Parathyroid adenoma (tissue), 2 donors: ENCODE data around the gene OSTF1.
A peak's percentile ranks its signal among the peaks of the same experiment; 100 is the strongest.

Experiments
- H2AFZ ChIP-seq: fragments of 300-600 bp; sonication (generic); one replicate; pipeline ENCODE4 v1.7.0; 2017; ENCODE audit warnings: antibody characterized with exemption, mild to moderate bottlenecking
- H3K27ac ChIP-seq: fragments of 300-600 bp; sonication (generic); one replicate; pipeline ENCODE4 v1.7.0; 2017
- H3K27me3 ChIP-seq: fragments of 300-600 bp; sonication (generic); one replicate; pipeline ENCODE4 v1.7.0; 2017; ENCODE audit warnings: low read length; ENCODE audit not compliant: control insufficient read depth, insufficient read depth
- H3K36me3 ChIP-seq: fragments of 300-600 bp; sonication (generic); one replicate; pipeline ENCODE4 v1.7.0; 2017; ENCODE audit warnings: low read length; ENCODE audit not compliant: control insufficient read depth, insufficient read depth
- H3K4me1 ChIP-seq: fragments of 300-600 bp; sonication (generic); one replicate; pipeline ENCODE4 v1.7.0; 2017; ENCODE audit warnings: control low read depth
- H3K4me2 ChIP-seq: fragments of 300-600 bp; sonication (generic); one replicate; pipeline ENCODE4 v1.7.0; 2017; ENCODE audit warnings: low read length
- H3K4me3 ChIP-seq: fragments of 300-600 bp; sonication (generic); one replicate; pipeline ENCODE4 v1.7.0; 2017; ENCODE audit warnings: low read depth, low read length
- H3K79me2 ChIP-seq: fragments of 300-600 bp; sonication (generic); one replicate; pipeline ENCODE4 v1.7.0; 2017; ENCODE audit warnings: control low read depth
- H3K9ac ChIP-seq: fragments of 300-600 bp; sonication (generic); one replicate; pipeline ENCODE4 v1.7.0; 2017; ENCODE audit warnings: mild to moderate bottlenecking
- H3K9me3 ChIP-seq: fragments of 300-600 bp; sonication (generic); one replicate; pipeline ENCODE4 v1.7.0; 2017; ENCODE audit warnings: low read length; ENCODE audit not compliant: control insufficient read depth
- CTCF ChIP-seq: fragments of 300-600 bp; sonication (generic); IDR thresholded peaks from one replicate; pipeline ENCODE4 v1.7.0; 2017; ENCODE audit warnings: antibody characterized with exemption, mild to moderate bottlenecking
- donor health status: primary hyperparathyroidism.

The OSTF1 gene

GRCh38 chr9:75168270-75169178 lies 80.2 kb downstream of the OSTF1 start:
- TF ChIP-seq CTCF: no peak
- no peaks in the 10 kb centered on the region for H3K4me1 ChIP-seq

DNA sequence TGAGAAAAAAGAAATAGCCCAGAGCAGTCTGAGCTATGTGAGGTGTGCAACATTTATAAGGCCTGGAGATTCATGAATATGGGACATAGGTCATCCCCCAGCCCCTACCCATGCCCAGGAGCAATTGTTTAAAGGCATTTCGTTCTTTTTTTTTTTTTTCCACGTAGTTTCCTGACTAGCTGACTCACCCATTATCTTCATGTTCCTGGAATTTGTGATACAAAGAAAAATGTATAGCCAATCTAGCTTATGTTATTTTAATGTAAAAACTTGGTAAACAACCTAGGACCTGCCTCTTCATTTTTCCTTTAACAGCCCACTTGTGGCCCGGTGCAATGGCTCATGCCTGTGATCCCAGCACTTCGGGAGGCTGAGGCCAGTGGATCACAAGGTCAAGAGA lies 81.3 kb downstream of the OSTF1 start:
- no peak overlapping the region for H3K4me3 ChIP-seq
- H3K79me2 ChIP-seq: no peaks in the 10 kb centered on the region
- H3K27ac ChIP-seq: no peak overlapping the region
- H3K36me3 ChIP-seq: no peaks in the 10 kb centered on the region
- no peak overlapping the region for H2AFZ ChIP-seq
- H3K9me3 ChIP-seq: no peaks in the 10 kb centered on the region
- H3K4me1 ChIP-seq: no peaks in the 10 kb centered on the region
- H3K9ac ChIP-seq: no peak overlapping the region
- H3K27me3 ChIP-seq: no peaks in the 10 kb centered on the region
- H3K4me2 ChIP-seq: no peak overlapping the region
- no peak for TF ChIP-seq CTCF

More at GRCh38 chr9:75168270-75169178, 80.2 kb downstream of the OSTF1 start:
- H3K9ac ChIP-seq: no peak overlapping the region
- H3K4me2 ChIP-seq: no peak overlapping the region
- H3K79me2 ChIP-seq: no peaks in the 10 kb centered on the region
- no peaks in the 10 kb centered on the region for H3K9me3 ChIP-seq
- H3K4me3 ChIP-seq: no peak overlapping the region
- no peak overlapping the region for H2AFZ ChIP-seq
- no peaks in the 10 kb centered on the region for H3K27me3 ChIP-seq
- no peaks in the 10 kb centered on the region for H3K36me3 ChIP-seq
- no peak overlapping the region for H3K27ac ChIP-seq

GRCh38 chr9:75170898-75171360 lies 82.6 kb downstream of the OSTF1 start:
- TF ChIP-seq CTCF: no peak
- H3K36me3 ChIP-seq: no peaks in the 10 kb centered on the region
- H3K79me2 ChIP-seq: no peaks in the 10 kb centered on the region
- no peak overlapping the region for H3K4me2 ChIP-seq
- H2AFZ ChIP-seq: no peak overlapping the region
- no peaks in the 10 kb centered on the region for H3K4me1 ChIP-seq
- H3K9me3 ChIP-seq: no peaks in the 10 kb centered on the region
- no peaks in the 10 kb centered on the region for H3K27me3 ChIP-seq
- H3K4me3 ChIP-seq: no peak overlapping the region
- no peak overlapping the region for H3K27ac ChIP-seq
- H3K9ac ChIP-seq: no peak overlapping the region

DNA sequence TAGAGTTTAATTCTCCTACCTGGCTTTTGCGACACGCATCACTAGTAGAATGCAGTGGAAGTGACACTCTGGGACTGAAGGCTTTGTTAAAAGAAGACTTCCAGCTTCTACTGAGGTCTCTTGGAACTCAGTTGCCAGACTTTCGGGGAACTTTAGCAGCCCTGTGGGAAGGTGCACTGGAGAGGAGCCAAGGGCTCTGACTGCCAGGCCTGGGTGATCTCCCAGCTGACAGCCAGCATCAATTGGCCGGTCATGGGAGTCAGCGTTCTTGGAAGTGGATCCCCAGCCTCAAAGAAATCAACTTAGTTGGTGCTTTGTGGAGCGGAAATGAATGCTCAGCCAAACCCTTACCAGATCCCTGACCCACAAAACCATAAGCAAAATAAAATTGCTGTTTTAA lies 87.1 kb downstream of the OSTF1 start:
- no peak overlapping the region for H2AFZ ChIP-seq
- H3K9ac ChIP-seq: no peak overlapping the region
- H3K27me3 ChIP-seq: no peaks in the 10 kb centered on the region
- H3K4me3 ChIP-seq: no peak overlapping the region
- H3K9me3 ChIP-seq: no peaks in the 10 kb centered on the region
- peak overlapping the region; percentile 53 for H3K4me2 ChIP-seq
- TF ChIP-seq CTCF: no peak
- no peaks in the 10 kb centered on the region for H3K36me3 ChIP-seq
- H3K4me1 ChIP-seq: peaks cover 8% of the 10 kb centered on the region
- H3K27ac ChIP-seq: no peak overlapping the region
- H3K79me2 ChIP-seq: no peaks in the 10 kb centered on the region
